ENCODE results near the gene RNU2-63P. TPM values are rescaled to one million over a fixed set of nuclear protein-coding genes. Genes with fewer than 3 reads are reported as not detected.

The RNU2-63P gene
- total RNA-seq, 2 donors from 2014 or later, result 12.2 to 19.8 TPM

DNA sequence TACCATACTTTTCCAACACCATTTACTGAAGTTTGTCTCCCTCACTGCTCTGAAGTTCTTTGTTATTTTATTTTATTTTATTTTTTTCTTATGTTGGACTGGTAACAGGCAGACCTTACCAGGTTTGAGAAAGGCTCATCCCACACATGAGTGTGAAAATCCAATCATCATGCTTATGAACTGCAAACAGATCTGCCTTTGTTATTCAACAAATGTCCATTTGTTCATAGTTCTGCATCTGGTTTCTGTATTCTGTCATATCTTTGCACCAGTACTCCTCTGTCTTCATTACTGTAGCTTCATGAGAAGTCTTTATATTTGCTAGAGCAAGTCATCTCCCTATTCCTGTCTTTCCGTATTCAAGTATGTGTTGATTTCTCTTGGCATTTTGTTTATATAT is 5.3 kb downstream of the RNU2-63P start:
- H3K27ac Mint-ChIP-seq, result no peak overlapping the region
- no peak overlapping the region for H3K4me3 ChIP-seq (ENCODE audit: low read length)
- no peaks in the 10 kb centered on the region for H3K27me3 Mint-ChIP-seq (ENCODE audit: insufficient read depth)
- H3K9ac ChIP-seq (ENCODE audit: extremely low read depth, low read length, poor library complexity, severe bottlenecking), result no peak overlapping the region
- no peaks in the 10 kb centered on the region for H3K36me3 ChIP-seq (ENCODE audit: control insufficient read depth, insufficient read depth, low read length)
- H3K4me1 Mint-ChIP-seq, result peaks cover 11% of the 10 kb centered on the region
- H3K9me3 Mint-ChIP-seq, result no peaks in the 10 kb centered on the region
- no peaks in the 10 kb centered on the region for H3K9me3 ChIP-seq (ENCODE audit: control insufficient read depth, low read length)
- no peaks in the 10 kb centered on the region for H3K36me3 Mint-ChIP-seq (ENCODE audit: low read depth)
- H3K27ac ChIP-seq (ENCODE audit: low read depth, low read length), result no peak overlapping the region
- no peak for DNase-seq
- TF ChIP-seq, protein P1, sequence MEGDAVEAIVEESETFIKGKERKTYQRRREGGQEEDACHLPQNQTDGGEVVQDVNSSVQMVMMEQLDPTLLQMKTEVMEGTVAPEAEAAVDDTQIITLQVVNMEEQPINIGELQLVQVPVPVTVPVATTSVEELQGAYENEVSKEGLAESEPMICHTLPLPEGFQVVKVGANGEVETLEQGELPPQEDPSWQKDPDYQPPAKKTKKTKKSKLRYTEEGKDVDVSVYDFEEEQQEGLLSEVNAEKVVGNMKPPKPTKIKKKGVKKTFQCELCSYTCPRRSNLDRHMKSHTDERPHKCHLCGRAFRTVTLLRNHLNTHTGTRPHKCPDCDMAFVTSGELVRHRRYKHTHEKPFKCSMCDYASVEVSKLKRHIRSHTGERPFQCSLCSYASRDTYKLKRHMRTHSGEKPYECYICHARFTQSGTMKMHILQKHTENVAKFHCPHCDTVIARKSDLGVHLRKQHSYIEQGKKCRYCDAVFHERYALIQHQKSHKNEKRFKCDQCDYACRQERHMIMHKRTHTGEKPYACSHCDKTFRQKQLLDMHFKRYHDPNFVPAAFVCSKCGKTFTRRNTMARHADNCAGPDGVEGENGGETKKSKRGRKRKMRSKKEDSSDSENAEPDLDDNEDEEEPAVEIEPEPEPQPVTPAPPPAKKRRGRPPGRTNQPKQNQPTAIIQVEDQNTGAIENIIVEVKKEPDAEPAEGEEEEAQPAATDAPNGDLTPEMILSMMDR (conservative IDR thresholded peaks at IDR 0.05), result no peak
- H3K4me1 ChIP-seq (ENCODE audit: control insufficient read depth, insufficient read depth, low read length), result no peaks in the 10 kb centered on the region
- no peak overlapping the region for H3K4me3 Mint-ChIP-seq
- 100% methylated on average over 1 of the region's 1 CpG; no CpG with 5 or more reads in 1 of the 2 experiments for WGBS, 2 experiments (ENCODE audit: insufficient coverage in 1 of 2, insufficient read length in 1 of 2)
- no peaks in the 10 kb centered on the region for H3K27me3 ChIP-seq (ENCODE audit: control insufficient read depth, insufficient read depth, low read length, poor library complexity, severe bottlenecking)

DNA sequence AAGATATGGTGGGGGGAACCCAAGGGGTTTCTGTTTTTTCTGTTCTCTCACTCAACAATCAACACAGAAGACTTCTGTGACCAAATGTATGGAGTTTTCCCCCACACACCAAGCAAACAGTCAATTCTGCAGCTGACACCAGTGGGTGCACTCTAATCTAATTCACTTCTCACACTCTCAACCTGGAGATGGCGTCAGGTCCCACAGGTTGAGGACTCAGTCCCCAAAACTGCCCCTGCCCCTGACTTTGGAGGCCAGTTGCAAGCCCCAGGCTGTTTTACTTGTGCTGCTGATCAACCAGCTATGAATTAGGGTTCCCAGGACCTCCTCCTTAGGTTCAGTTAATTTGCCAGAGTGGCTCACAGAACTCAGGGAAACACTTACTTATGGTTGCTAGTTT is 6.2 kb downstream of the RNU2-63P start:
- WGBS, 2 experiments (ENCODE audit: insufficient coverage in 1 of 2, insufficient read length in 1 of 2), result 90 to 100% methylated on average over 1 of the region's 1 CpG
- Histone ChIP-seq H3K27me3 (ENCODE audit: control insufficient read depth, insufficient read depth, low read length, poor library complexity, severe bottlenecking) (no peaks in the 10 kb centered on the region), H3K4me3 (ENCODE audit: low read length) (no peak overlapping the region), H3K9me3 (ENCODE audit: control insufficient read depth, low read length) (no peaks in the 10 kb centered on the region), H3K9ac (ENCODE audit: extremely low read depth, low read length, poor library complexity, severe bottlenecking) (no peak overlapping the region), H3K27ac (ENCODE audit: low read depth, low read length) (no peak overlapping the region), H3K36me3 (ENCODE audit: control insufficient read depth, insufficient read depth, low read length) (no peaks in the 10 kb centered on the region), H3K4me1 (ENCODE audit: control insufficient read depth, insufficient read depth, low read length) (no peaks in the 10 kb centered on the region)
- peaks cover 11% of the 10 kb centered on the region for H3K4me1 Mint-ChIP-seq
- no peak overlapping the region for H3K4me3 Mint-ChIP-seq
- H3K36me3 Mint-ChIP-seq (ENCODE audit: low read depth), result no peaks in the 10 kb centered on the region
- H3K9me3 Mint-ChIP-seq, result no peaks in the 10 kb centered on the region
- TF ChIP-seq, protein P1 (conservative IDR thresholded peaks at IDR 0.05), result no peak
- H3K27ac Mint-ChIP-seq, result no peak overlapping the region
- DNase-seq, result no peak
- H3K27me3 Mint-ChIP-seq (ENCODE audit: insufficient read depth), result no peaks in the 10 kb centered on the region

DNA sequence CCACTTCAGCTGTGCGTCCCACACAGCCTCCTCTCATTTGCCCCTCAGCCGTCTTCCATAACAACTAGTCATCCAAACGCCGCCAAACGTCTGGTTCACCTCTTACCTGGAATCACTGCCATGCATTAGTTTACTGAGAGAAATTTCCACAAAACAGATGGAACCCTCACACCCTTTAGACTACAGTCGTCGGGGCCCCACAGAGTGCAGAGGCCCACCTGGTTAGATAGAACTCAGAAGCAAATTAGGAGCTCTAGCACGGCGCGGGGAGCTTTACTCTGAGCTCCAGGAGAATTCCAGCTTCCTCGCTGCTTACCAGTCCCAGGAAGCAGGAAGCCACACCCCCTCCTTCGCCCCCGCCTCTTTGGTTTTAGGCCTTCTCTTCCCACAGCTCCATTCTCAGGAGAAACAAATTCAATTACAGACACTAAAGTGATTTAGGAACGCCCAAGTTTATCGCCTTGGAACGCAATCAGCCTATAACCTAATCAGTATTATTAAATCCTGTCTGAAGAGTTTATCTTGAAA is 9.4 kb downstream of the RNU2-63P start:
- Histone ChIP-seq H3K27ac (ENCODE audit: low read depth, low read length) (no peak overlapping the region), H3K4me3 (ENCODE audit: low read length) (no peak overlapping the region), H3K9me3 (ENCODE audit: control insufficient read depth, low read length) (no peaks in the 10 kb centered on the region), H3K36me3 (ENCODE audit: control insufficient read depth, insufficient read depth, low read length) (no peaks in the 10 kb centered on the region), H3K4me1 (ENCODE audit: control insufficient read depth, insufficient read depth, low read length) (no peaks in the 10 kb centered on the region), H3K9ac (ENCODE audit: extremely low read depth, low read length, poor library complexity, severe bottlenecking) (no peak overlapping the region), H3K27me3 (ENCODE audit: control insufficient read depth, insufficient read depth, low read length, poor library complexity, severe bottlenecking) (no peaks in the 10 kb centered on the region)
- H3K4me1 Mint-ChIP-seq, result peaks cover 21% of the 10 kb centered on the region
- TF ChIP-seq, protein P1 (conservative IDR thresholded peaks at IDR 0.05), result no peak
- H3K9me3 Mint-ChIP-seq, result no peaks in the 10 kb centered on the region
- no peaks in the 10 kb centered on the region for H3K36me3 Mint-ChIP-seq (ENCODE audit: low read depth)
- DNase-seq, result peak; percentile 83
- peak overlapping the region; percentile 16 for H3K27ac Mint-ChIP-seq
- 84 to 88% methylated on average over 8 to 16 of the region's 16 CpGs for WGBS, 2 experiments (ENCODE audit: insufficient coverage in 1 of 2, insufficient read length in 1 of 2)
- no peak overlapping the region for H3K4me3 Mint-ChIP-seq
- no peaks in the 10 kb centered on the region for H3K27me3 Mint-ChIP-seq (ENCODE audit: insufficient read depth)
